LNCaP clone FGC (cell line): ENCODE data around the gene ATP6V1B1.

ENCODE experiments used
- DNase-seq: peaks from one replicate; pipeline ENCODE4 v3.0.0-alpha.2; 2011; ENCODE audit warnings: low read depth
- H3K4me3 ChIP-seq: 2 replicates; pipeline ENCODE4 v1.5.1; 2011; ENCODE audit warnings: mild to moderate bottlenecking, low read depth, low read length, control low read depth
- TF ChIP-seq, protein P1 (sequence below): IDR thresholded peaks from 2 replicates; pipeline ENCODE4 v1.5.1; 2012; ENCODE audit warnings: mild to moderate bottlenecking; ENCODE audit not compliant: control insufficient read depth, insufficient read depth; ENCODE audit errors: extremely low read depth

Gene ATP6V1B1

DNA sequence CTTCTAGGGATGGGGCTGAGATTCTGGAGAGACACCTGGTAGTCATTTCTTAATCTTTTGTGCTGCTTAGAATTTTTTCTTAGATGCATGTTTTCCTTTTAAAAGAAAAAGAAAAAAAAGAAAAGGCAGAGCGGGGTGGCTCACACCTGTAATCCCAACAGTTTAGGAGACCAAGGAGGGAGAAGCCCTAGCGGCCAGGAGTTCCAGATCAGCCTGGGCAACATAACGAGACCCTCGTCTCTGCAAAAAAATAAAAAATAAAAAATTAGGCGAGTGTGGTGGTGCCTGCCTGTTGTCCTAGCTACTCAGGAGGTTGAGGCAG lies 46.0 kb upstream of the ATP6V1B1 start:
- TF ChIP-seq, protein P1, sequence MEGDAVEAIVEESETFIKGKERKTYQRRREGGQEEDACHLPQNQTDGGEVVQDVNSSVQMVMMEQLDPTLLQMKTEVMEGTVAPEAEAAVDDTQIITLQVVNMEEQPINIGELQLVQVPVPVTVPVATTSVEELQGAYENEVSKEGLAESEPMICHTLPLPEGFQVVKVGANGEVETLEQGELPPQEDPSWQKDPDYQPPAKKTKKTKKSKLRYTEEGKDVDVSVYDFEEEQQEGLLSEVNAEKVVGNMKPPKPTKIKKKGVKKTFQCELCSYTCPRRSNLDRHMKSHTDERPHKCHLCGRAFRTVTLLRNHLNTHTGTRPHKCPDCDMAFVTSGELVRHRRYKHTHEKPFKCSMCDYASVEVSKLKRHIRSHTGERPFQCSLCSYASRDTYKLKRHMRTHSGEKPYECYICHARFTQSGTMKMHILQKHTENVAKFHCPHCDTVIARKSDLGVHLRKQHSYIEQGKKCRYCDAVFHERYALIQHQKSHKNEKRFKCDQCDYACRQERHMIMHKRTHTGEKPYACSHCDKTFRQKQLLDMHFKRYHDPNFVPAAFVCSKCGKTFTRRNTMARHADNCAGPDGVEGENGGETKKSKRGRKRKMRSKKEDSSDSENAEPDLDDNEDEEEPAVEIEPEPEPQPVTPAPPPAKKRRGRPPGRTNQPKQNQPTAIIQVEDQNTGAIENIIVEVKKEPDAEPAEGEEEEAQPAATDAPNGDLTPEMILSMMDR: no peak
- no peak overlapping the region for H3K4me3 ChIP-seq
- DNase-seq: no peak

DNA sequence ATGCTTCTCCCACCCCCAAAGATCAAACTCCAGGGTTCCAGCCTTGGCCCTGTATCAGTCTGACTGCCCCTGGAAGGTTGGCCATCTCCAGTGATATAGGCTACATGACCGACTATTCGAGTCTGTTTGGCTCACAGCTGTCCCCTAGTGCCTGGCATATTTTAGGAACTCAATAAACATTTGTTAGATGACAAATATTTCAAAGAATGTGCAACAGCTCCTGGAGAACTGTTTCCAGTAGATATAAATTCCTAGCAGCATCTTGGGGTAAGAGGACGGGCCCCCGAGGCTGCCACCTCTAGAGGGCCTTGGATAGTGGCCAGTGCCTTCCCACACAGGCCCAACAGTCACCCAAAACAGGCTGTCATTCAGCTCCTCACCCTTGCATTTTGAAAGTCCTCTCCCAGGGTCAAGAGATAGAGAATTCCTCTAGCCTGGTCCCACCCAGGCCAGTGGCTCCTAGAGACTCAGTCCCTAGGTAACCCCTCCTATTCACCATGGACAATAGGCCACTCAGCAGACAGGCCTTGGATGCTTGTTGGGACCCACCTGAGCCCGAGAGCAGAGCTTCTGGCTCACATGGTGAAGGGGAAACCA lies 45.1 kb upstream of the ATP6V1B1 start:
- DNase-seq: no peak
- TF ChIP-seq, protein P1: no peak
- H3K4me3 ChIP-seq: no peak overlapping the region

DNA sequence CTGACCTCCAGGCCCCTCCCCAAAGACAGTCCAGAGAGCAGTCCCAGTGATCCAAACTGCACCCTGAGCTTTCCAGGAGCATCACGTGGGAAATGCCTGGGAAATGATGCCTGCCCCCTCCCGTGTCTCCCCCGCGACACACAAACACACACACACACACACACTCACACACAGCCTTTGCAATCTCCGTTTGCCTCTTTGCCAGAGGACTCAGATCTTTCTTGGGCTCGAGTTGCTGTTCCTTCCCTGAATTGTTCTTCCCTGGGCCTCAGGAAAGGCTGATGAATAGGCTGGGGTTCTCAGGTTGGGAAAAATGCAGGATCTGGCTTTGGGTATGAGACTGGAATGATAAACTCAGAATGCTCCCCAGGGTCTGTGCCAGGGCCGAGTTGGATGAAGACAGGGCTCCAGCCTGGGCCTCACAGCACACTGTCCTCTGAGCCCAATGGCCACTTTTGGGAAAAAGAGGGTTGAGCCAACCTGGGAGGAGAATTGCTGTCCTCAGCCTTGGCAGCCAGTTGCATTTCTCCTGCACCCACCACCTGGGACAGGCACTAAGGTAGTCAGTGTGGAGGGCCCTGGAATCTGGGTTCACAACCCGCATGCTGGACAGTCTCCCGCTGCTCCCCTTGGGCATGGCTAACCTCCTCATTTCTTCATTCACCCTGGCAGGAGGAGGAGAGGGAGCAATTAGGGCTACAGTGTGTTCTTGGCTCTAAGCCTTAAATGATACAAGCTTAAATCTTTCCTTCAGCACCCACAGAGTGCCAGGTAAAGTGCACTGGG lies 43.9 kb upstream of the ATP6V1B1 start:
- TF ChIP-seq, protein P1: no peak
- no peak for DNase-seq
- no peak overlapping the region for H3K4me3 ChIP-seq

DNA sequence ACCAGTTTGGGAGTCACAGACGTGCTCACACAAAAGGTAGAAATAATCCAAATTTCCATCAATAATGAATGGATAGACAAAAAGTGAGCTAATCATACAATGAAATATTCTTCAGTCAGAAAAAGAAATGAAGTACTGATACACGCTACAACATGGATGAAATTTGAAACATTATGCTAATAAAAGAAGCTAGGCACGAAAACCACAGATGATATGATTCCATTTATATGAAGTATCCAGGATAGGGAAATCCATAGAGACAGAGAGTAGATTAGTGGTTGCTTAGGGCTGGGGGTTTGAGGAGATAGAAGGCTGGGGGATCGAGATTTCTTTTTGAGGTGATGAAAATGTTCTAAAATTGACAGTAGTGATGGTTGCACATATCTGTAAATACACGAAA lies 43.0 kb upstream of the ATP6V1B1 start:
- TF ChIP-seq, protein P1: no peak
- no peak for DNase-seq
- H3K4me3 ChIP-seq: no peak overlapping the region

DNA sequence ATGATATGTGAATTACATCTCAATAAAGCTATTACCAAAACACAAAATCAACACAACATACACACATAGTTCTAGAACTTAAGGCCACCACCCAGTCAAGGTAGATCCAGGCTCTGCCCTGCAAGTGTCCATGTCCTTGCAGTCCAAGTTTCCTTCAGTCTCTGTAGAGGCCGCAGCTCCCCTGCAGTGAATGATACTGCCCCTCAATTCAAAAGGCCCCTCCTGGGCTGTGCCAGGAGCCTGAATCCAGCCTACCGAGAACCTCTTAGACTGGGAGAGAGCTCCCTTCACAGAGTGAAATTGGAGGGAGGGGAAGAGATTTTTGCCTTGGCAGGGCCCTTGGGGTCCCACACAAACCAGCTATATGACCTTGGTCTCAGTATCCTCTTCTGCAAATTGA lies 42.5 kb upstream of the ATP6V1B1 start:
- no peak for DNase-seq
- TF ChIP-seq, protein P1: no peak
- no peak overlapping the region for H3K4me3 ChIP-seq

DNA sequence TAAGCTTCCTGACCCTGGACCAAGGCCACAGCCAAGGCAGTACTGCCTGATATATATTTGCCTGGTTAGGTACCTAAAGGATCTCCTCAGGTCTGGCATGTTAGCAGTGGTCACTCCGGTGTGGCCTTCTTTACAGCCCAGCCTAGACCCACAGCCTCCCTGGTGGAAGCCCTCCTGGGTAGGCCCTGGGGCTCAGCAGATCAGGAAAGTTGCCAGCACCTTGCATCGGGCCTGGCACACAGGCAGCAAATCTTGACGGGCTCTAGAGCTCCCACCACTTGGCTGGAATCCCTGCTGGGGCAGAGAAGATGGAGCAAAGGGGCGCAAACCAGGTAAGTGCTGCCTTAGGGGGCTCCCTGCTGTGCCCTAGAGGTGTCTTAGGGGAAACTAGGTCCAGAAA lies 40.9 kb upstream of the ATP6V1B1 start:
- no peak overlapping the region for H3K4me3 ChIP-seq
- TF ChIP-seq, protein P1: no peak
- DNase-seq: no peak

DNA sequence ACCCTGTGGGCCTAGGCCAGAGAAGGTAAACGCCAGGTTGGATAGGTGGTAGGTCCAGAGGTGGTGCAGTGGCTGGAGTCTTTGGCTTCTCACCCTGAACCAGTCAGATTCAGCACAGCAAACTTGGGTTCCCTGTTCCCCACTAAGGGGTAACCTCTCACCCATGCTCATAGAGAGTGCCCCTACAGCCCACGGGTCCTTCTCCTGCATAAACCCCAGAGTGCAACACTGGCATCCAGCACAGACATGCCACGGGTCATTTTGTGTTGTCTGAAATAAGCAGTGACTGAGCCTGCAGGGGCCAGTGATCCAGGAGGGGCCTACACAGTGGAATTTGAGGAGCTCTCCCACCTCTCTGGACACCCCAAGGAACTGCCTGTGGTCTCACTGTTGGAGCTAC lies 40.5 kb upstream of the ATP6V1B1 start:
- DNase-seq: no peak
- TF ChIP-seq, protein P1: no peak
- H3K4me3 ChIP-seq: no peak overlapping the region
